OCI-LY1 (cell line): ENCODE data around the gene B3GAT2.

ENCODE experiments used
- H2AFZ ChIP-seq: fragments of 200-600 bp; sonication (generic), shearing (Covaris generic); 2 replicates; pipeline ENCODE4 v1.6.0; 2014; ENCODE audit warnings: antibody characterized with exemption, mild to moderate bottlenecking, low read length
- H3F3A ChIP-seq: fragments of 200-600 bp; sonication (generic), shearing (Covaris generic); 2 replicates; pipeline ENCODE4 v1.6.0; 2014; ENCODE audit warnings: mild to moderate bottlenecking, antibody characterized with exemption, low read length, moderate library complexity; ENCODE audit not compliant: insufficient read depth
- H3K27ac ChIP-seq: fragments of 200-600 bp; sonication (generic); 2 replicates; pipeline ENCODE4 v1.5.1; 2014; ENCODE audit warnings: low read length, mixed run types, mild to moderate bottlenecking, low read depth; ENCODE audit not compliant: poor library complexity, severe bottlenecking
- H3K27me3 ChIP-seq: fragments of 200-600 bp; sonication (generic); 2 replicates; pipeline ENCODE4 v1.6.0; 2014; ENCODE audit warnings: antibody characterized with exemption, mild to moderate bottlenecking, low read length, moderate library complexity; ENCODE audit not compliant: insufficient read depth
- H3K36me3 ChIP-seq: fragments of 200-600 bp; sonication (generic); 2 replicates; pipeline ENCODE4 v1.6.1; 2014; ENCODE audit warnings: mild to moderate bottlenecking, antibody characterized with exemption, low read length, moderate library complexity, mixed read lengths; ENCODE audit not compliant: insufficient read depth
- H3K4me1 ChIP-seq: fragments of 200-600 bp; sonication (generic); 2 replicates; pipeline ENCODE4 v1.5.1; 2014; ENCODE audit warnings: mild to moderate bottlenecking, low read length, moderate library complexity; ENCODE audit not compliant: insufficient read depth, severe bottlenecking
- H3K4me2 ChIP-seq: fragments of 200-600 bp; sonication (generic), shearing (Covaris generic); 2 replicates; pipeline ENCODE4 v1.6.1; 2014; ENCODE audit warnings: low read length
- H3K4me3 ChIP-seq: fragments of 200-600 bp; sonication (generic); 2 replicates; pipeline ENCODE4 v1.5.1; 2014; ENCODE audit warnings: low read length, low read depth, mild to moderate bottlenecking, mixed read lengths; ENCODE audit not compliant: poor library complexity, severe bottlenecking
- H3K79me2 ChIP-seq: fragments of 200-600 bp; shearing (Covaris generic); 2 replicates; pipeline ENCODE4 v1.6.1; 2016; ENCODE audit warnings: mixed run types, low read length, mixed read lengths; ENCODE audit not compliant: insufficient read depth
- H3K9ac ChIP-seq: fragments of 200-600 bp; sonication (generic), shearing (Covaris generic); 2 replicates; pipeline ENCODE4 v1.6.1; 2014; ENCODE audit warnings: mild to moderate bottlenecking, low read length, mixed read lengths
- H3K9me2 ChIP-seq: fragments of 200-600 bp; sonication (generic), shearing (Covaris generic); 2 replicates; pipeline ENCODE4 v1.6.1; 2014; ENCODE audit warnings: low read depth, mild to moderate bottlenecking, low read length, mixed read lengths
- H3K9me3 ChIP-seq: fragments of 200-600 bp; shearing (Covaris generic); 2 replicates; pipeline ENCODE4 v1.6.1; 2014; ENCODE audit warnings: low read length, mixed read lengths
- H4K20me1 ChIP-seq: fragments of 200-600 bp; sonication (generic), shearing (Covaris generic); 2 replicates; pipeline ENCODE4 v1.6.0; 2016; ENCODE audit warnings: mild to moderate bottlenecking, low read length; ENCODE audit not compliant: insufficient read depth
- CTCF ChIP-seq: fragments of 200-600 bp; sonication (generic), shearing (Covaris generic); IDR thresholded peaks from 2 replicates; pipeline ENCODE4 v1.5.1; 2017; ENCODE audit warnings: mild to moderate bottlenecking, antibody characterized with exemption, low read length, moderate library complexity, mixed read lengths
- EZH2 ChIP-seq: fragments of 200-600 bp; sonication (generic), shearing (Covaris generic); IDR thresholded peaks from 2 replicates; pipeline ENCODE4 v1.8.0; 2017; ENCODE audit warnings: borderline replicate concordance, mixed run types, mild to moderate bottlenecking, antibody characterized with exemption, low read length, moderate library complexity, mixed read lengths

B3GAT2 gene

GRCh38 chr6:70956451-70957283, at the start of gene B3GAT2:
B3GAT2 (minus strand) TSS chr6:70957060; CDS start chr6:70956429, 631 bp downstream.
- H3K27me3 ChIP-seq, result no peaks in the 10 kb centered on the region
- H3K9ac ChIP-seq, result no peak within 1 kb of the TSS
- H4K20me1 ChIP-seq, result no peaks in the 10 kb centered on the region
- no peak within 1 kb of the TSS for H3K27ac ChIP-seq
- peak within 1 kb of the TSS; percentile 45 for H3K4me3 ChIP-seq
- no peaks in the 10 kb centered on the region for H3K79me2 ChIP-seq
- no peaks in the 10 kb centered on the region for H3K9me2 ChIP-seq
- H3K4me2 ChIP-seq, result peak within 1 kb of the TSS; percentile 68
- H3F3A ChIP-seq, result no peaks in the 10 kb centered on the region
- no peaks in the 10 kb centered on the region for H3K36me3 ChIP-seq
- H3K9me3 ChIP-seq, result no peaks in the 10 kb centered on the region
- peaks cover 4% of the 10 kb centered on the region for H3K4me1 ChIP-seq
- TF ChIP-seq EZH2, result no peak
- no peak for TF ChIP-seq CTCF
- H2AFZ ChIP-seq, result no peak within 1 kb of the TSS

DNA sequence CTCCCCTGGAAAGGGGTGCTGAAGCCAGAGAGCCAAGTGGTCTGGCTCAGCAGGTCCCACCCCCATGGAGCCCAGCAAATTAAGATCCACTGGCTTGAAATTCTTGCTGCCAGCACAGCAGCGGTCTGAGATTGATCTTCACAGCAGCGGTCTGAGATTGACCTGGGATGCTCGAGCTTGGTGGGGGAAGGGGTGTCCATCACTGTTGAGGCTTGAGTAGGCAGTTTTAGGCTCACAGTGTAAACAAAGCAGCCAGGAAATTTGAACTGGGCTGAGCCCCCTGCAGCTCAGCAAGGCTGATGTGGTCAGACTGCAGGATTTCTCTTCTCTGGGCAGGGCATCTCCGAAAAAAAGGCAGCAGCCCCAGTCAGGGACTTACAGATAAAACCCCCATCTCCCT, 41.3 kb upstream of the B3GAT2 start:
- Histone ChIP-seq H2AFZ (no peak overlapping the region), H3K79me2 (no peaks in the 10 kb centered on the region)

GRCh38 chr6:70997379-70997778, 40.5 kb upstream of the B3GAT2 start:
- Histone ChIP-seq H3K9me3 (no peaks in the 10 kb centered on the region), H3K4me3 (no peak overlapping the region), H3K27me3 (no peaks in the 10 kb centered on the region), H2AFZ (no peak overlapping the region), H3K4me1 (no peaks in the 10 kb centered on the region), H3K4me2 (no peak overlapping the region), H3K9ac (no peak overlapping the region), H3K27ac (no peak overlapping the region), H4K20me1 (no peaks in the 10 kb centered on the region), H3F3A (no peaks in the 10 kb centered on the region), H3K79me2 (no peaks in the 10 kb centered on the region), H3K9me2 (no peaks in the 10 kb centered on the region), H3K36me3 (no peaks in the 10 kb centered on the region)
- TF ChIP-seq EZH2 (no peak), CTCF (no peak)

More for the DNA sequence above, 41.3 kb upstream of the B3GAT2 start:
- no peaks in the 10 kb centered on the region for H3F3A ChIP-seq
- H4K20me1 ChIP-seq, result no peaks in the 10 kb centered on the region
- H3K9me2 ChIP-seq, result no peaks in the 10 kb centered on the region
- no peak for TF ChIP-seq EZH2
- no peaks in the 10 kb centered on the region for H3K36me3 ChIP-seq
- no peak overlapping the region for H3K4me2 ChIP-seq
- no peak overlapping the region for H3K9ac ChIP-seq
- no peak overlapping the region for H3K4me3 ChIP-seq
- no peaks in the 10 kb centered on the region for H3K27me3 ChIP-seq
- no peak overlapping the region for H3K27ac ChIP-seq
- no peaks in the 10 kb centered on the region for H3K9me3 ChIP-seq
- H3K4me1 ChIP-seq, result no peaks in the 10 kb centered on the region
